HG02938 (cell line): Measurements from ENCODE around the gene PBX3.
"Not testable (repeated sequence)": the region's sequence is repeated elsewhere in the genome, so short reads cannot be mapped to it uniquely, and the experiment has no call there.

Experiments used
- ATAC-seq: cut with Tn5 transposase; IDR thresholded peaks from one replicate; pipeline ENCODE4 v1.9.1; 2021; ENCODE audit warnings: mild to moderate bottlenecking, moderate library complexity; ENCODE audit not compliant: unreplicated experiment

Gene PBX3

GRCh38 chr9:125774106-125774505 lies 26.9 kb downstream of the PBX3 start:
- no peak for ATAC-seq

GRCh38 chr9:125776789-125777188 lies 29.6 kb downstream of the PBX3 start:
- ATAC-seq = not testable (repeated sequence)

GRCh38 chr9:125778538-125779219 lies 31.5 kb downstream of the PBX3 start:
- ATAC-seq = not testable (repeated sequence)

GRCh38 chr9:125779220-125779565 lies 32.0 kb downstream of the PBX3 start:
- not testable (repeated sequence) for ATAC-seq

GRCh38 chr9:125782718-125783117 lies 35.5 kb downstream of the PBX3 start:
- no peak for ATAC-seq

- no peak for ATAC-seq
These were observed 37.3 kb downstream of the PBX3 start for GRCh38 chr9:125784286-125785049.

- ATAC-seq = no peak
These were observed 38.1 kb downstream of the PBX3 start for GRCh38 chr9:125785248-125785751.

- ATAC-seq = no peak
These were observed 40.5 kb downstream of the PBX3 start for GRCh38 chr9:125787715-125788114.

- ATAC-seq = no peak
These were observed 42.0 kb downstream of the PBX3 start for GRCh38 chr9:125789196-125789595.

- no peak for ATAC-seq
These were observed 47.5 kb downstream of the PBX3 start for GRCh38 chr9:125794708-125795107.

GRCh38 chr9:125795970-125796596 lies 48.9 kb downstream of the PBX3 start:
- ATAC-seq = no peak

GRCh38 chr9:125797930-125798329 lies 50.8 kb downstream of the PBX3 start:
- ATAC-seq = no peak

- no peak for ATAC-seq
These were observed 56.4 kb downstream of the PBX3 start for GRCh38 chr9:125803526-125803925.

GRCh38 chr9:125805057-125805456 lies 57.9 kb downstream of the PBX3 start:
- no peak for ATAC-seq

GRCh38 chr9:125805586-125805985 lies 58.4 kb downstream of the PBX3 start:
- ATAC-seq = no peak

GRCh38 chr9:125807079-125807478 lies 59.9 kb downstream of the PBX3 start:
- no peak for ATAC-seq

GRCh38 chr9:125810161-125810560 lies 63.0 kb downstream of the PBX3 start:
- no peak for ATAC-seq

GRCh38 chr9:125811002-125811401 lies 63.8 kb downstream of the PBX3 start:
- ATAC-seq = no peak

- ATAC-seq = peak; percentile 59
These were observed 65.2 kb downstream of the PBX3 start for GRCh38 chr9:125812403-125812802.

GRCh38 chr9:125815568-125815967 lies 68.4 kb downstream of the PBX3 start:
- no peak for ATAC-seq

GRCh38 chr9:125816321-125816720 lies 69.1 kb downstream of the PBX3 start:
- no peak for ATAC-seq
